Neuronal stem cell (in vitro differentiated cells): Measurements from ENCODE around the gene MCC.

Source experiments
- DNase-seq: peaks from one replicate; pipeline ENCODE4 v3.0.0-alpha.2; 2013; ENCODE audit warnings: low spot score
- H2AFZ ChIP-seq: one replicate; pipeline ENCODE4 v1.6.1; 2013; ENCODE audit warnings: mild to moderate bottlenecking, low read length, inconsistent platforms
- H2AK5ac ChIP-seq: 2 replicates; pipeline ENCODE4 v1.6.1; 2013; ENCODE audit warnings: low read depth, mild to moderate bottlenecking, inconsistent platforms, low read length, moderate library complexity, mixed read lengths
- H2BK120ac ChIP-seq: 2 replicates; pipeline ENCODE4 v1.6.1; 2013; ENCODE audit warnings: low read depth, mild to moderate bottlenecking, inconsistent platforms, low read length, moderate library complexity, mixed read lengths
- H2BK12ac ChIP-seq: one replicate; pipeline ENCODE4 v1.6.1; 2013; ENCODE audit warnings: low read length, inconsistent platforms
- H2BK15ac ChIP-seq: 2 replicates; pipeline ENCODE4 v1.6.1; 2013; ENCODE audit warnings: mild to moderate bottlenecking, low read length, inconsistent platforms, mixed read lengths
- H2BK5ac ChIP-seq: one replicate; pipeline ENCODE4 v1.6.1; 2013; ENCODE audit warnings: inconsistent platforms, mild to moderate bottlenecking, low read length, moderate library complexity
- H3K14ac ChIP-seq: one replicate; pipeline ENCODE4 v1.6.1; 2013; ENCODE audit warnings: low read length, inconsistent platforms
- H3K18ac ChIP-seq: 2 replicates; pipeline ENCODE4 v1.6.1; 2013; ENCODE audit warnings: low read length, inconsistent platforms
- H3K23ac ChIP-seq: 2 replicates; pipeline ENCODE4 v1.6.1; 2013; ENCODE audit warnings: low read depth, mild to moderate bottlenecking, mixed read lengths, low read length, inconsistent platforms; ENCODE audit not compliant: poor library complexity
- H3K27ac ChIP-seq: replicated peaks from 3 replicates; pipeline ENCODE4 v1.5.1; 2013; ENCODE audit warnings: low read length, inconsistent platforms
- H3K27me3 ChIP-seq, 3 experiments: 2 replicates each; pipeline ENCODE4 v1.6.1; 2013; ENCODE audit warnings: low read length in 3 of 3, mild to moderate bottlenecking in 2 of 3, inconsistent platforms in 1 of 3, low read depth in 1 of 3, mixed read lengths in 1 of 3, moderate library complexity in 1 of 3; ENCODE audit not compliant: control insufficient read depth in 3 of 3, insufficient read depth in 3 of 3
- H3K36me3 ChIP-seq, 2 donors: replicated peaks in 1 of 2; 2 replicates each; pipeline ENCODE4 v1.6.1; 2013; ENCODE audit warnings: low read length in 2 of 2; ENCODE audit not compliant: control insufficient read depth in 2 of 2, insufficient read depth in 2 of 2
- H3K4ac ChIP-seq: 2 replicates; pipeline ENCODE4 v1.6.1; 2013; ENCODE audit warnings: inconsistent platforms, mild to moderate bottlenecking, low read length, moderate library complexity
- H3K4me1 ChIP-seq, 2 donors: 1 replicate in 1 of 2; 2 replicates in 1 of 2; pipeline ENCODE4 v1.6.1; 2013; ENCODE audit warnings: low read length in 2 of 2, low read depth in 1 of 2; ENCODE audit not compliant: control insufficient read depth in 2 of 2, insufficient read depth in 1 of 2
- H3K4me2 ChIP-seq: one replicate; pipeline ENCODE4 v1.6.1; 2013; ENCODE audit warnings: mild to moderate bottlenecking, low read length, inconsistent platforms; ENCODE audit not compliant: insufficient read depth, poor library complexity, severe bottlenecking
- H3K4me3 ChIP-seq, 2 donors: 2 replicates each; pipeline ENCODE4 v1.5.1; 2013; ENCODE audit warnings: low read length in 2 of 2, mild to moderate bottlenecking in 2 of 2, inconsistent platforms in 1 of 2, moderate library complexity in 1 of 2
- H3K79me1 ChIP-seq: one replicate; pipeline ENCODE4 v1.6.1; 2013; ENCODE audit warnings: low read depth, mild to moderate bottlenecking, inconsistent platforms, low read length, moderate library complexity
- H3K9ac ChIP-seq: one replicate; pipeline ENCODE4 v1.6.1; 2013; ENCODE audit warnings: mild to moderate bottlenecking, low read depth, low read length, inconsistent platforms; ENCODE audit not compliant: poor library complexity
- H3K9me3 ChIP-seq, 2 donors: replicated peaks in 1 of 2; 2 replicates each; pipeline versions ENCODE3 to v1.6.1; 2013; ENCODE audit warnings: low read length in 2 of 2, mild to moderate bottlenecking in 2 of 2, inconsistent platforms in 1 of 2, low read depth in 1 of 2, mixed read lengths in 1 of 2, moderate library complexity in 1 of 2; ENCODE audit not compliant: control insufficient read depth in 2 of 2, insufficient read depth in 1 of 2
- H4K8ac ChIP-seq: one replicate; pipeline ENCODE4 v1.6.1; 2013; ENCODE audit warnings: low read depth, mild to moderate bottlenecking, inconsistent platforms, low read length, moderate library complexity
- H4K91ac ChIP-seq: one replicate; pipeline ENCODE4 v1.6.1; 2013; ENCODE audit warnings: low read length, low read depth, mild to moderate bottlenecking, inconsistent platforms; ENCODE audit not compliant: poor library complexity
- WGBS, 2 donors: extraction: QIAGEN DNeasy Blood & Tissue Kit; methylation state at CpG; one replicate each; pipeline ENCODE4 v1.1.7; 2013; ENCODE audit warnings: missing lambda C conversion rate in 2 of 2, mixed read lengths in 1 of 2; ENCODE audit not compliant: insufficient read length in 2 of 2, insufficient replicate concordance in 1 of 2; ENCODE audit errors: extremely low coverage in 2 of 2; 5-methylcytosine and 5-hydroxymethylcytosine counted together

Gene MCC

GRCh38 chr5:113524927-113525326 lies 36.7 kb upstream of the MCC start:
- H2AFZ ChIP-seq: no peak overlapping the region
- H4K8ac ChIP-seq: no peak overlapping the region
- H3K27ac ChIP-seq: no peak overlapping the region
- no peak overlapping the region for H4K91ac ChIP-seq
- H2BK15ac ChIP-seq: no peak overlapping the region
- H3K4ac ChIP-seq: no peak overlapping the region
- WGBS, 2 donors: no CpG with 5 or more reads among the region's 2 CpGs
- H3K9ac ChIP-seq: no peak overlapping the region
- no peak overlapping the region for H3K18ac ChIP-seq
- H2AK5ac ChIP-seq: no peak overlapping the region
- H3K4me3 ChIP-seq: no peak overlapping the region
- no peaks in the 10 kb centered on the region for H3K79me1 ChIP-seq
- H3K9me3 ChIP-seq: peaks cover 0 to 8% of the 10 kb centered on the region in 2 donors
- H3K14ac ChIP-seq: no peak overlapping the region
- H3K36me3 ChIP-seq: peaks cover 2 to 50% of the 10 kb centered on the region in 2 donors
- DNase-seq: no peak
- H3K27me3 ChIP-seq: no peaks in the 10 kb centered on the region
- H2BK5ac ChIP-seq: no peak overlapping the region
- no peak overlapping the region for H2BK120ac ChIP-seq
- H2BK12ac ChIP-seq: no peak overlapping the region
- peaks cover 0 to 3% of the 10 kb centered on the region in 2 donors for H3K4me1 ChIP-seq
- H3K4me2 ChIP-seq: no peak overlapping the region
- H3K23ac ChIP-seq: no peak overlapping the region

GRCh38 chr5:113523168-113523567 lies 34.9 kb upstream of the MCC start:
- Histone ChIP-seq H3K14ac (no peak overlapping the region), H3K4ac (no peak overlapping the region), H4K8ac (no peak overlapping the region), H2BK15ac (no peak overlapping the region), H2AFZ (no peak overlapping the region), H3K4me2 (no peak overlapping the region), H2BK5ac (no peak overlapping the region), H3K18ac (no peak overlapping the region), H4K91ac (no peak overlapping the region), H2AK5ac (no peak overlapping the region), H3K4me1 (peaks cover 0 to 3% of the 10 kb centered on the region in 2 donors), H3K9me3 (peaks cover 0 to 4% of the 10 kb centered on the region in 2 donors), H3K79me1 (no peaks in the 10 kb centered on the region), H3K23ac (no peak overlapping the region), H3K27me3 (no peaks in the 10 kb centered on the region), H3K36me3 (peaks cover 2 to 51% of the 10 kb centered on the region in 2 donors), H3K27ac (no peak overlapping the region), H2BK12ac (no peak overlapping the region), H3K9ac (no peak overlapping the region), H3K4me3 (no peak overlapping the region), H2BK120ac (no peak overlapping the region)
- no peak for DNase-seq
- WGBS, 2 donors: no CpG with 5 or more reads among the region's 2 CpGs

- H3K4me2 ChIP-seq: no peak overlapping the region
- no peak overlapping the region for H2AFZ ChIP-seq
- H3K27me3 ChIP-seq: no peaks in the 10 kb centered on the region
- no peak overlapping the region for H3K27ac ChIP-seq
- no peak overlapping the region for H3K23ac ChIP-seq
- no peak overlapping the region for H3K4me3 ChIP-seq
- H3K9me3 ChIP-seq: peaks cover 0 to 4% of the 10 kb centered on the region in 2 donors
- H2BK5ac ChIP-seq: no peak overlapping the region
- no peak overlapping the region for H4K8ac ChIP-seq
- H3K36me3 ChIP-seq: peaks cover 2 to 55% of the 10 kb centered on the region in 2 donors
- H2AK5ac ChIP-seq: no peak overlapping the region
- H4K91ac ChIP-seq: no peak overlapping the region
- H2BK12ac ChIP-seq: no peak overlapping the region
- H2BK15ac ChIP-seq: no peak overlapping the region
- peaks cover 0 to 3% of the 10 kb centered on the region in 2 donors for H3K4me1 ChIP-seq
- H3K14ac ChIP-seq: no peak overlapping the region
- H3K4ac ChIP-seq: no peak overlapping the region
- H2BK120ac ChIP-seq: no peak overlapping the region
- no peak overlapping the region for H3K18ac ChIP-seq
- DNase-seq: no peak
- no peak overlapping the region for H3K9ac ChIP-seq
- H3K79me1 ChIP-seq: no peaks in the 10 kb centered on the region
Observed at GRCh38 chr5:113520899-113521298, 32.6 kb upstream of the MCC start.

- Histone ChIP-seq H3K18ac (no peak overlapping the region), H2BK12ac (no peak overlapping the region), H3K4ac (no peak overlapping the region), H3K27ac (no peak overlapping the region), H4K91ac (no peak overlapping the region), H3K23ac (no peak overlapping the region), H3K9me3 (peaks cover 0 to 4% of the 10 kb centered on the region in 2 donors), H2BK15ac (no peak overlapping the region), H3K4me3 (no peak overlapping the region), H3K14ac (no peak overlapping the region), H3K4me2 (no peak overlapping the region), H3K27me3 (no peaks in the 10 kb centered on the region), H2BK5ac (no peak overlapping the region), H3K9ac (no peak overlapping the region), H3K4me1 (peaks cover 0 to 3% of the 10 kb centered on the region in 2 donors), H4K8ac (no peak overlapping the region), H2AK5ac (no peak overlapping the region), H3K79me1 (no peaks in the 10 kb centered on the region), H2AFZ (no peak overlapping the region), H3K36me3 (peaks cover 2 to 56% of the 10 kb centered on the region in 2 donors), H2BK120ac (no peak overlapping the region)
- no peak for DNase-seq
Observed at GRCh38 chr5:113520429-113520828, 32.2 kb upstream of the MCC start.
